DMS114 treated with DMSO at 0.1 percent for 48 hours (cell line): ENCODE data around the gene DUSP2.

Experiments
- DNase-seq: peaks from one replicate; lab custom pipeline; 2025; ENCODE audit not compliant: unreplicated experiment; lab: John Stamatoyannopoulos, UW

The DUSP2 gene

GRCh38 chr2:96103187-96103601 is 42.0 kb downstream of the DUSP2 start:
- DNase-seq = no peak

GRCh38 chr2:96102596-96103186 is 42.5 kb downstream of the DUSP2 start:
- no peak for DNase-seq

- no peak for DNase-seq
Measured at GRCh38 chr2:96100893-96101304, 44.3 kb downstream of the DUSP2 start.

GRCh38 chr2:96099861-96100798 is 45.1 kb downstream of the DUSP2 start:
- no peak for DNase-seq

GRCh38 chr2:96098900-96099590 is 46.2 kb downstream of the DUSP2 start:
- DNase-seq = no peak

- DNase-seq = no peak
Measured at GRCh38 chr2:96097951-96098823, 47.1 kb downstream of the DUSP2 start.

- DNase-seq = no peak
Measured at GRCh38 chr2:96097441-96097840, 47.8 kb downstream of the DUSP2 start.

- DNase-seq = no peak
Measured at GRCh38 chr2:96095116-96095636, 50.1 kb downstream of the DUSP2 start.

GRCh38 chr2:96093528-96093927 is 51.7 kb downstream of the DUSP2 start:
- DNase-seq = no peak
